HFFc6 (cell line): ENCODE results near the gene SLC6A3. TPM values are rescaled to one million over a fixed set of nuclear protein-coding genes. Genes with fewer than 3 reads are reported as not detected.

Source experiments
- DNase-seq: peaks from one replicate; pipeline ENCODE4 v3.0.0-alpha.2; 2018
- H3K27ac Mint-ChIP-seq: 2 replicates; pipeline ENCODE4 v1.8.0; 2020; ENCODE audit warnings: mild to moderate bottlenecking, mixed read lengths
- H3K27me3 Mint-ChIP-seq: 2 replicates; pipeline ENCODE4 v1.8.0; 2021; ENCODE audit warnings: mild to moderate bottlenecking, moderate library complexity, mixed read lengths; ENCODE audit not compliant: insufficient read depth
- H3K36me3 Mint-ChIP-seq: 2 replicates; pipeline ENCODE4 v1.8.0; 2021; ENCODE audit warnings: low read depth, mixed read lengths
- H3K4me1 Mint-ChIP-seq: 2 replicates; pipeline ENCODE4 v1.8.0; 2020; ENCODE audit warnings: low read depth, mixed read lengths
- H3K4me3 Mint-ChIP-seq: 2 replicates; pipeline ENCODE4 v1.8.0; 2020; ENCODE audit warnings: mild to moderate bottlenecking, moderate library complexity, mixed read lengths
- H3K9me3 Mint-ChIP-seq: 2 replicates; pipeline ENCODE4 v1.8.0; 2020; ENCODE audit warnings: mild to moderate bottlenecking, mixed read lengths
- total RNA-seq, 6 experiments: library from RNA; stranded (reverse); fragmentation: NEBNext Ultra II Directional; extraction: Animal tissue kit (Norgen Biotek cat#: 25700); gene quantifications; 2 replicates in 1 of 6; 3 replicates in 5 of 6; pipeline ENCODE4 v1.2.3, GENCODE V29; 2021
- TF ChIP-seq, protein P1 (sequence below): fragments of 200-600 bp; sonication (generic); IDR thresholded peaks from 2 replicates; pipeline ENCODE4 v1.5.0; 2021; ENCODE audit warnings: antibody characterized with exemption, mild to moderate bottlenecking

Gene SLC6A3
- total RNA-seq, 6 experiments from 2014 or later: not detected

DNA sequence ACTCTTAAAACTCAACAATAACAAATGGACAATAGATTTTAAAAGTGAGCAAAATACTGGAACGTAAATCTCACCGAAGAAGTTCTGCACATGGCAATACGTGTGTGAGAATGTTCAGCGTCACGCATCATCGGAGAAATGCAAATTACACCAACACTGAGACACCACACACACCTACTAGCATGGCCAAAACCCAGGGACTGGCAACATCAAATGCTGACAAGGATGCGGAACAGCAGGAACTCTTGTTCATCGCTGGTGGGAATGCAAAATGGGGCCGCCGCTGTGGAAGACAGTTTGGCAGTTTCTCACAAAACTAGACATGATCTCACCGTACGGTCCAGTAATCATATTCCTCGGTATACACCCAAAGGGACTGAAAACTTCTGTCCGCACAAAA is 78.7 kb downstream of the SLC6A3 start:
- TF ChIP-seq, protein P1, sequence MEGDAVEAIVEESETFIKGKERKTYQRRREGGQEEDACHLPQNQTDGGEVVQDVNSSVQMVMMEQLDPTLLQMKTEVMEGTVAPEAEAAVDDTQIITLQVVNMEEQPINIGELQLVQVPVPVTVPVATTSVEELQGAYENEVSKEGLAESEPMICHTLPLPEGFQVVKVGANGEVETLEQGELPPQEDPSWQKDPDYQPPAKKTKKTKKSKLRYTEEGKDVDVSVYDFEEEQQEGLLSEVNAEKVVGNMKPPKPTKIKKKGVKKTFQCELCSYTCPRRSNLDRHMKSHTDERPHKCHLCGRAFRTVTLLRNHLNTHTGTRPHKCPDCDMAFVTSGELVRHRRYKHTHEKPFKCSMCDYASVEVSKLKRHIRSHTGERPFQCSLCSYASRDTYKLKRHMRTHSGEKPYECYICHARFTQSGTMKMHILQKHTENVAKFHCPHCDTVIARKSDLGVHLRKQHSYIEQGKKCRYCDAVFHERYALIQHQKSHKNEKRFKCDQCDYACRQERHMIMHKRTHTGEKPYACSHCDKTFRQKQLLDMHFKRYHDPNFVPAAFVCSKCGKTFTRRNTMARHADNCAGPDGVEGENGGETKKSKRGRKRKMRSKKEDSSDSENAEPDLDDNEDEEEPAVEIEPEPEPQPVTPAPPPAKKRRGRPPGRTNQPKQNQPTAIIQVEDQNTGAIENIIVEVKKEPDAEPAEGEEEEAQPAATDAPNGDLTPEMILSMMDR: no peak
- Mint-ChIP-seq H3K4me3 (no peak overlapping the region), H3K36me3 (no peaks in the 10 kb centered on the region), H3K27me3 (peaks cover 66% of the 10 kb centered on the region), H3K27ac (no peak overlapping the region), H3K4me1 (no peaks in the 10 kb centered on the region), H3K9me3 (no peaks in the 10 kb centered on the region)
- no peak for DNase-seq

DNA sequence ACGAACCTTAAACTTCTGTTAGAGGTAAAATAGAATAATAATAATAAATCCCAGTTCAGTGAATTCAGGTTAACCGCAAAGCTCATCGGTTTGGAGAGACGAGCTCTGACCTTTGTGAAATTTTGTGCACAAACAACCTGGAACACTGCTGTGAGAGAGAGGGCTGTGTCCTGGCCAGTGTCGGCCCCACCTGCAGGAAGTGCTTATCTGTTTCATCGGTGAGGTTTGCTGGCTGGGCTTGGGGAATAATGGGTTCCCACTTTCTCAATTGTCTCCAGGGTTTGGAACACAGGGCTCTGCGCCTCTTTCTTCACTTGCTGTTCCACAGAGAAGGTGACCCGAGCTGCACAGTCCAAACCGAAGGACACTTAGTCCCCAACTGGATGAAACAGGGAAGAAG is 81.0 kb downstream of the SLC6A3 start:
- Mint-ChIP-seq H3K36me3 (no peaks in the 10 kb centered on the region), H3K4me3 (no peak overlapping the region), H3K9me3 (no peaks in the 10 kb centered on the region), H3K27me3 (peaks cover 73% of the 10 kb centered on the region), H3K4me1 (no peaks in the 10 kb centered on the region), H3K27ac (no peak overlapping the region)
- DNase-seq: no peak
- TF ChIP-seq, protein P1: no peak

DNA sequence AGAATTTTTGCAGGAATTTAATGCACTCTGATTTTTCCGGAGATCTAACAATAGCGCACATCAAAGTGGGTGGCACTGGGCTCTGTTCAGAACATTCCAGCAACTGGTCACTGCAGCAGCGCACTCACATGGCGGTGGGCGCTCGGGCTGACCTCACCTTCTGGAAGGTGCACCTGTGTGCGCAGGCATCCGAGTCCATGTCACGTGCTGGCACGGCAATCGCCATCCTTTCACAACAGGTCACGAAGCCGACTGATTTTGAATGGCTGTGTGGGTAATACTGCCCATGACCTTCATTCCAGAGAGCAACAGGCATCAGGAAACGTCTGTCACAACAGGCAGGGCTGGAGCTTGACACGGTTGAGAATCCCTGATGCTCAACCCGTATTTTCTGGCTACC is 81.7 kb downstream of the SLC6A3 start:
- TF ChIP-seq, protein P1: no peak
- no peak for DNase-seq
- H3K4me3 Mint-ChIP-seq: no peak overlapping the region
- H3K36me3 Mint-ChIP-seq: no peaks in the 10 kb centered on the region
- no peak overlapping the region for H3K27ac Mint-ChIP-seq
- H3K9me3 Mint-ChIP-seq: no peaks in the 10 kb centered on the region
- H3K4me1 Mint-ChIP-seq: no peaks in the 10 kb centered on the region
- peaks cover 71% of the 10 kb centered on the region for H3K27me3 Mint-ChIP-seq

DNA sequence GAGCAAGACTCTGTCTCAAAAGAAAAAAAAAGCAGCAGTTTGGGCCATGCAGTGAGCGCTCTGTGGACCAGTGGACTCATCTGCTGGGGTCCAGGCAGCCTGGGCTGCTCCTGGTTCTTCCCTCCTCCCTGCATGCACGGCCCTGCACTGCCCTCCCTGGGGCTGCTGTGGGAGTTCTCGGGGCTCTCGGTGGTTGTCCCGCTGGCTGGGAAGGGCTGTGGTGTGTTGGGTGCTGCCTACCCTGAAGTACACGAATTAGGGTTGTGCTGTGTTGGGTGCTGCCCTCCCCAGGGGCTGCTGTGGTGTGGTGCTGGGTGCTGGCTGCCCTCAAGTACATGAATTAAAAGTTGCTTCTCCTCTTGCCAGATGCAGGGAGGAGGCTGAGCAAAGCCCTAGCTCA is 82.1 kb downstream of the SLC6A3 start:
- TF ChIP-seq, protein P1: no peak
- Mint-ChIP-seq H3K4me1 (no peaks in the 10 kb centered on the region), H3K9me3 (no peaks in the 10 kb centered on the region), H3K27me3 (peaks cover 71% of the 10 kb centered on the region), H3K27ac (no peak overlapping the region), H3K4me3 (no peak overlapping the region), H3K36me3 (no peaks in the 10 kb centered on the region)
- DNase-seq: no peak

DNA sequence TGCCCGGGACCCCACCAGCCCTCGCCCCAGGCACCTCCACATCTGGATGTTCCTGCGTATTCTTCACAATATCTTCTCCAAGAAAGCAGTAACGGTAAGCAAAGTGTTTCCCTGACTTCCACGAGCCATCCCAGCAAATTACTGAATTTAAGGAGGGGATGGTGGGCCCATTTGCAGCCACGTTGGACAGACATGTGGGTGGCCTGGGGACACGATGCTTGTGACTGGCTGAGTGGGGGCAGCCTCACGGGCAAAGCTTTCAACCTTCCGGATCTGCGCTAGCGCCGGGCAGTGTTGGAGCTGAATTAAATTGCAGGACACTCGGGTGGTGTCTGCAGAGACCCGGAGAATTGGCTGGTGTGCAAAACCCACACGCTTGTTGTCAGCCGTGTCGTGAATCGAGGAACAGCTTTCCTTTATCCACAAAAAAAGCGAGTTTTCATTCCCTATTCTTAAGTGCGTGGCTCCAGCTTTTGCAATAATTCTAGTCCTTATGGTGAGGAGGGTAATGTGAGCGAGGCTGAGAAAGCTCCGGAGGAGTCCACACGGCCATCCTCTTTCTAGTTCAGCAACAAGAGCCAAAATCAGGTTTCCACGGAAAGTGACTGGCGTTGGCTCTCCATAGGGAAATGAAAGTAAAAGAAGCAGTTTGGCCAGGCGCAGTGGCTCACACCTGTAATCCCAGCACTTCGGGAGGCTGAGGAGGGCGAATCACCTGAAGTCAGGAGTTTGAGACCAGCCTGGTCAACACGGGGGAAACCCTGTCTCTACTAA is 82.8 kb downstream of the SLC6A3 start:
- peaks cover 74% of the 10 kb centered on the region for H3K27me3 Mint-ChIP-seq
- H3K9me3 Mint-ChIP-seq: no peaks in the 10 kb centered on the region
- no peak overlapping the region for H3K27ac Mint-ChIP-seq
- peak overlapping the region; percentile 38; the same call in 1 of the 2 replicates for H3K4me3 Mint-ChIP-seq
- no peaks in the 10 kb centered on the region for H3K4me1 Mint-ChIP-seq
- H3K36me3 Mint-ChIP-seq: no peaks in the 10 kb centered on the region
- TF ChIP-seq, protein P1: no peak
- no peak for DNase-seq
